Brain pericyte (primary cell): Measurements from ENCODE around the gene VTCN1.

Source experiments
- DNase-seq: peaks from one replicate; pipeline ENCODE4 v3.0.0-alpha.2; 2012; ENCODE audit warnings: low read depth, low spot score

Gene VTCN1

DNA sequence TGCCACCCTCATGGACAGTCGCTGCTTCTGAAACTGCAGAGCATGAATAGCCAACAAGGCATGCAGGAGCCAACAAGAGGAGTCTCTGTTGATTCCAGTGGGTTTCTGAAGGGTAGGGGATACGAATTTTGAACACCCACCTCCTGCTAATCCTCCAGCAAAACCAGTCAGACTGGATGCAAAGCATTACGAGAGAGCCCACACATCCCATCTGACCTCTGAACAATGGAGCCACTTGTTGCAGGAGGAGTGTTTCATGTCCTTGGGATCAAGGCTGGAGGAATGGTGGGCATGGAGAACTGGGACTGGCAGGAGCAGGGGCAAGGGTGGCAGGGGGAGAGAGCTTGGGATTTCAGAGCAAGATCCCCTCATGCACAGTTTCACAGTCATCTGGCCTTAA is 1.6 kb downstream of the VTCN1 start:
- no peak for DNase-seq

- DNase-seq: no peak
Observed at GRCh38 chr1:117208580-117208979, 2.1 kb downstream of the VTCN1 start.

- DNase-seq: no peak
Observed at GRCh38 chr1:117205368-117205767, 5.4 kb downstream of the VTCN1 start.

- no peak for DNase-seq
Observed at GRCh38 chr1:117201808-117202207, 8.9 kb downstream of the VTCN1 start.

DNA sequence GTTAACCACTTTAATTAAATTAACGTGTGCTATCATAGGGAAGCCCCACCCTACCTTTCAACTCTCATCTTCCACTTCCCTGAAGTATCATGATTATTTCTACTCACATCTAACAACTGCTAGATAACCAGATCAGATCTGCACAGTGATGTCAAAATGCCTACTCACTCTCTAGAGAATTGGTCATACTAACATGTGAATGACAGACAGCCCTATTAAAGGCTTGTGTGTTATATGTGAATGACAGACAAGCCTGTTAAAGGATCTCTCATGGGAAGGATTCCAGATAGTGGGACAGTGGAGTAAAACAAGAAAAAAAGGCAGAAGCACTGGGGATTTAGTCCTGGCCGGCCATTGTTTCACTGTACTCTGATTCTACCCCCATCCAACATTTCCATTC is 12.6 kb downstream of the VTCN1 start:
- DNase-seq: no peak

GRCh38 chr1:117189726-117190125 is 21.0 kb downstream of the VTCN1 start:
- no peak for DNase-seq

DNA sequence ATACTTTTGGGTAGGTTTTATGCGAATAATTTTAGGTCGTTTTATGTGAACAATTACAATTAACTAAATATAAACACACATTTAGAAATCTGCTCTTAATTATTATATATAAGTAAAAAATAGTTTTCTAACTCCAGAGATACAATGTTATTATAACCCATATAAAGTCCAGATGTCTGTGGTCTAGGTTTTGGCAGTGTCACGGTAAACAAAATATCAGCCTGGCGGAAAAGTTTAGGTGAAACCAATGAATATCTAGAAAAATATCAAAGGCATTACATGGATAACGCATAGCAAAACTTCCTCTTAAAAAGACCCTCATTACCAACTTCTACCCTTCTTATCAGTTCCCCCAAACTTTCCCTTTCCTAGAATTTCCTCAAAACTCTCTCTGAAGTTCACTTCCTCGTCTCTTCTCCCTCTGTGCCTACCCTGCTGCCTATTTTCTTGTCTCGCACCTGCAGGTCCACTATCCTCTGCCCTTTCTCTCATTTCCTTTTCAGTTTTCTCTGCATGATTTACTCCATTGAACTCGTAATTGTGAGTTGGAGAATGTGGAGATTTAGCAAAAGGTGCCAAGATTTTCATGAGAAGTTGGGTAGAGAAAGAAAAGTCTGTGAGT is 21.8 kb downstream of the VTCN1 start:
- DNase-seq: no peak

- no peak for DNase-seq
Observed at GRCh38 chr1:117188170-117188815, 22.4 kb downstream of the VTCN1 start.

DNA sequence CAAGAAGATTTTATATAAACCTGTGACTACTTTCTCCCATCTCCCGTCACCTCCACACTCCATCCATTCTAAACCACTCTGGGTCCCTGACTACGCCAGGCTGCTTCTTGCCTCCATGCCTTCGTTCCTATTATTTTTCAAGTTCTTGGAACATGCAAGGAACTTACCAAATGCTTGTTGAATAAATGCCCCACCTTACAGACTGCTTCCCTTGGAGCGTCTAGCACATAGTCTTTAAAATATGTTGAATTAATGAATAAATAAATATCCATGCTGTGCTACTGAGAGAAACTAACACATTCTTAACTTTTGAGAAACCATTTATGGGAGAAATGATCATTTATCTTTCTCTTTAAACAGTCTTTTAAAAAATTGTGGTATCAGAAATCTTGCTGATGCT is 27.6 kb downstream of the VTCN1 start:
- no peak for DNase-seq

GRCh38 chr1:117182319-117182718 is 28.4 kb downstream of the VTCN1 start:
- no peak for DNase-seq

GRCh38 chr1:117181630-117182041 is 29.1 kb downstream of the VTCN1 start:
- no peak for DNase-seq

- DNase-seq: no peak
Observed at GRCh38 chr1:117180147-117180967, 30.4 kb downstream of the VTCN1 start.

- DNase-seq: no peak
Observed at GRCh38 chr1:117179471-117179870, 31.3 kb downstream of the VTCN1 start.

DNA sequence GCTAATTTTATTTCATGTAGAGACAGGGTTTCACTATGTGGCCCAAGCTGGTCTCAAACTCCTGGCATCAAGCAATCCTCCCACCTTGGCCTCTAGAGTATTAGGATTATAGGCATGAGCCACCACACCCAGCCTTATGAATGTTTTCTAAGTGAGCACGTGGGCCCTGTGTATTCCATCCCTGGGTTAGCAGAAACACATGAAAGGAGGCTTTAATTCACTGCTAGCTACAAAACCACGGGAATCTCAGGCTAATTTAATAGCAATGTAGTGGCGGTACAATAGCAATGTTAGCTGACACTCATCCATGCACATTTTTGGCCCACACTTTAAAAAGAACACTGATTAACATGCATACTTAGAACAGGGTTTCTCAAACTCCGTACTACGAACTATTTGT is 32.0 kb downstream of the VTCN1 start:
- DNase-seq: no peak

- DNase-seq: no peak
Observed at GRCh38 chr1:117177376-117177775, 33.4 kb downstream of the VTCN1 start.

- DNase-seq: no peak
Observed at GRCh38 chr1:117176579-117176978, 34.1 kb downstream of the VTCN1 start.

DNA sequence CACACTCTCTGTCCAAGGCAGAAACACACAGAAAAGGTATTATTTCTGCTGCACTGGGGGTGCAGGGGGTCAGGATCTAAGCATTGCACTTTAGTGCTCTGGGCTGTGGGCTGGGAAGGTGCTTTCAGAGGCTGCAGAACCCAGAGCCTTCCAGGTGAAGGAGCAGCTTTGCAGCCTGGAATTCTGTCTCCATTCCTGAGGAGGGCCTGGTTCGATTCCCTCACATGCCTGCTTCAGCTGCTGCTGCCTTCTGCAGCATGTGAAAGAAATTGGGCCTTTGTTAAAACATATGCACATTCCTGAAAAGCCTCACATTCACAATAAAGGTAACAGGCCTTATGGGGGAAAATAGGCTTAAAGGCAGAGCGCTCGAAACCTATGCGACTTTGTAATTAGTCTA is 35.9 kb downstream of the VTCN1 start:
- DNase-seq: no peak

- no peak for DNase-seq
Observed at GRCh38 chr1:117173691-117174090, 37.0 kb downstream of the VTCN1 start.

GRCh38 chr1:117173006-117173405 is 37.7 kb downstream of the VTCN1 start:
- no peak for DNase-seq

DNA sequence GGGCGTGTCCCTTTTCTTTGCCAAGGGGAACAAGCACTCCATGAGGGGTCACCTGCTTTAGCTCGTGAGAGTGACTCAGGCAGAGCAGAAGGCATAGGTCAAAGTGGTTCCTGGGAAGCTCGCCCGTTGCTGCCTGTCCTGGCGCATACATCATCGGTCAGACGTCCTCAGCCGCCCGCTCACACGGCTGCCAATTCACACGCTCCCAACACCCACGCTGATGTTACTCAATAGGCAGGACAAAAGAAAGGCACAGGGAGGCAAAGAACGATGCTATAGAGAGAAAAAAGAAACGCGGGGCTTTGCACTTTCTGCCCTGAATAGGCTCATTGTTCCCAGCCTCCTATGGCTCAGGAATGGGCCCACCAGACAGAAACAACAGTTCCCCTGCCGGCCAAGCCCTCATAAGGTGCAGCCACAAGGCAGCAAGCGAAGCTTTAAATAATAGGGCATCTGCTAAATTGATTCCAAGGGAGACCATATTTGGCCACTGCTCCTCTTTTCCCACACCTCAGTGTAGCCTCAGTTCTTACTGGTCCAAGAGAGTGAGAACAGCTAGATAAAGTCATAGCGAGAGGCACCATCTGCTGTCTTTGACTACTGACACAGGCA is 38.7 kb downstream of the VTCN1 start:
- no peak for DNase-seq

- no peak for DNase-seq
Observed at GRCh38 chr1:117169871-117170596, 40.7 kb downstream of the VTCN1 start.

DNA sequence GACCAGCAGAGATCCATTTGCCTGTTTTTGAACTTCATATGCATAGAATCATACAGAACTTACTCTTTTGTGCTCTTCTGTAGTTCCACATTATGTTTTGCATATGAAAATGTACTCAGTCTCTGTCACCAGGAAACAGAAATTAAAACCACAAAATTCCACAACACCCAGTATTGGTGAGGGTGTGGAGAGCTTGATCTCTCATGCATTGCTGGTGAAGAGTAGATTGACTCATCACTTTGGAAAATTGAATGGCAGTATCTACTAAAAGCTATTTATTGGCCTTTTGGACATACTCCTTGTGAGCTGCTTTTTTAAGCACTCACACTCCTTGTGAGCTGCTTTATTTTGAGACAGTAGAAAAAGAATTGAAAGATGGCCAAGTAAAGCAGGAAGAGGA is 43.3 kb downstream of the VTCN1 start:
- no peak for DNase-seq
